Measurements from ENCODE around the gene ZNF800. TPM values are rescaled to one million over a fixed set of nuclear protein-coding genes. Genes with fewer than 3 reads are reported as not detected.

The ZNF800 gene
- total and polyA plus RNA-seq, 2 donors from 2014 or later = 4.5 to 36.8 TPM

DNA sequence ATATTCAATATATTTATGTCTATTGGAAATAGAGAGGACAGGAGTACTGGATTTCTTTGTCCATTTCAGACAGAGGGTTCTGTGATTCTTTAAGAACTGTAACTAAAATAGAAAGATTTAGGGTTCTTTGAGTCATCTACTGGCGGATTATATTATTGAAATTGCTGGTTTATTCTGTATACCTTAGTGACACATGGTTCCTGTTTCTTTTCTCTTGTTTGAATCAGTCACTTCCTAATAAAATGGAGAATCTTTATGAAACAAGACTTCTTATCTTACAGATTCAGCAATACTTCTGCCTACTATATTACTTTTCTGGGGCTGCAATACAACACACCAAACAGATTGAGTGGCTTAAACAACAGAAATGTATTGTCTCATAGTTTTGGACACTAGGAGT lies 20.8 kb upstream of the ZNF800 start:
- H3K4me3 ChIP-seq (ENCODE audit: low read length in 3 of 3) = no peak overlapping the region
- H3K9ac ChIP-seq (ENCODE audit: low read length in 3 of 3) = no peak overlapping the region
- DNase-seq = no peak
- H3K27ac ChIP-seq (ENCODE audit: low read depth in 2 of 2, low read length in 2 of 2) = no peak overlapping the region
- intact Hi-C loops (cut with DNase I) = no loop called here
- H3K27me3 ChIP-seq (ENCODE audit: control insufficient read depth, insufficient read depth, low read length) = no peaks in the 10 kb centered on the region
- TF ChIP-seq, protein P1, sequence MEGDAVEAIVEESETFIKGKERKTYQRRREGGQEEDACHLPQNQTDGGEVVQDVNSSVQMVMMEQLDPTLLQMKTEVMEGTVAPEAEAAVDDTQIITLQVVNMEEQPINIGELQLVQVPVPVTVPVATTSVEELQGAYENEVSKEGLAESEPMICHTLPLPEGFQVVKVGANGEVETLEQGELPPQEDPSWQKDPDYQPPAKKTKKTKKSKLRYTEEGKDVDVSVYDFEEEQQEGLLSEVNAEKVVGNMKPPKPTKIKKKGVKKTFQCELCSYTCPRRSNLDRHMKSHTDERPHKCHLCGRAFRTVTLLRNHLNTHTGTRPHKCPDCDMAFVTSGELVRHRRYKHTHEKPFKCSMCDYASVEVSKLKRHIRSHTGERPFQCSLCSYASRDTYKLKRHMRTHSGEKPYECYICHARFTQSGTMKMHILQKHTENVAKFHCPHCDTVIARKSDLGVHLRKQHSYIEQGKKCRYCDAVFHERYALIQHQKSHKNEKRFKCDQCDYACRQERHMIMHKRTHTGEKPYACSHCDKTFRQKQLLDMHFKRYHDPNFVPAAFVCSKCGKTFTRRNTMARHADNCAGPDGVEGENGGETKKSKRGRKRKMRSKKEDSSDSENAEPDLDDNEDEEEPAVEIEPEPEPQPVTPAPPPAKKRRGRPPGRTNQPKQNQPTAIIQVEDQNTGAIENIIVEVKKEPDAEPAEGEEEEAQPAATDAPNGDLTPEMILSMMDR (IDR thresholded peaks at IDR 0.05; ENCODE audit: borderline replicate concordance, extremely low read depth, insufficient read depth) = no peak
- H3K4me1 ChIP-seq (ENCODE audit: control insufficient read depth in 2 of 3, insufficient read depth in 2 of 3, low read depth in 1 of 3, low read length in 3 of 3) = no peaks in the 10 kb centered on the region
- H3K9me3 ChIP-seq (ENCODE audit: control insufficient read depth in 2 of 3, insufficient read depth in 1 of 3, low read length in 3 of 3) = peaks cover 0 to 2% (median 0%) of the 10 kb centered on the region in 3 donors
- no peak for FAIRE-seq
- no peaks in the 10 kb centered on the region for H3K36me3 ChIP-seq (ENCODE audit: control insufficient read depth in 2 of 3, insufficient read depth in 3 of 3, low read length in 3 of 3)

DNA sequence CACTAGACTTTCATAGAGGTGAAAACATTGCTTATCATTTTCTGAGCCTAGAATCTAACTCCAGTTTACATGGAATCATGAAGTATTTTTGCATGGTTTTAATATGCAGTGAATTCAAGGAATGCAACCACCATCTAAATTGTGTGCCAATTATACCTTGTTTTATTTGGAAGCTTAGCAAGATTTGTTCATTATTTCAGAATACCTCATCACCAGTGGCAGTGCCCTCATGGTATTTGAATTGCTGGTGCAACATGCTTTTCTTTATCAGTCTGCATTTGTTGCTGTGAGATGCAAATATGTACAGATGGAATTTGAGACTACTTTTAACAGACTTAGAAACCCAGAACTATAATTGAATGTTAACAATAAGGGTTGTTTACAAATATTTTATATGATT lies 18.7 kb upstream of the ZNF800 start:
- H3K27me3 ChIP-seq (ENCODE audit: control insufficient read depth, insufficient read depth, low read length) = no peaks in the 10 kb centered on the region
- no peak overlapping the region for H3K27ac ChIP-seq (ENCODE audit: low read depth in 2 of 2, low read length in 2 of 2)
- no peak for FAIRE-seq
- no peak overlapping the region for H3K9ac ChIP-seq (ENCODE audit: low read length in 3 of 3)
- H3K4me1 ChIP-seq (ENCODE audit: control insufficient read depth in 2 of 3, insufficient read depth in 2 of 3, low read depth in 1 of 3, low read length in 3 of 3) = no peaks in the 10 kb centered on the region
- H3K36me3 ChIP-seq (ENCODE audit: control insufficient read depth in 2 of 3, insufficient read depth in 3 of 3, low read length in 3 of 3) = no peaks in the 10 kb centered on the region
- no peak for DNase-seq
- peaks cover 0 to 2% (median 0%) of the 10 kb centered on the region in 3 donors for H3K9me3 ChIP-seq (ENCODE audit: control insufficient read depth in 2 of 3, insufficient read depth in 1 of 3, low read length in 3 of 3)
- TF ChIP-seq, protein P1 (IDR thresholded peaks at IDR 0.05; ENCODE audit: borderline replicate concordance, extremely low read depth, insufficient read depth) = no peak
- intact Hi-C loops (cut with DNase I) = no loop called here
- H3K4me3 ChIP-seq (ENCODE audit: low read length in 3 of 3) = no peak overlapping the region

DNA sequence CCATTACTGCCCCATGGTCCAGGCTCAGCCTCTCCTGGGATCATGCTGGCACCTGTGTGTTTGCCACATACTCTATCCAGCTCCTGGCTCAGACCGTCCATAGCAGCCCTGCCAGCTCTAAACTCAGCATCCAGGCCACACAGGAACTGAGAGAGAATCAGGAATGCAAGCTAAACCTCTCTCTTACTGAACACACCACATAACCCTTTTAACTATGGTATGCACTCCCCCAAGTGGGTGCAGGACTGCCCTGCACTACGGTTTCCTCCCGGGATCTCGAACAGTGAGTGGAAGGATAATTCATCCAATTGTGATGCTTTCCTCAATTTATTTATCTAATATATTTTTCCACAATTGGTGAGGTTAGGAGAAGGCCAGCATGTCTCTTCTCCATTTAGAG lies 17.1 kb upstream of the ZNF800 start:
- intact Hi-C loops (cut with DNase I) = no loop called here
- no peak overlapping the region for H3K4me3 ChIP-seq (ENCODE audit: low read length in 3 of 3)
- TF ChIP-seq, protein P1 (IDR thresholded peaks at IDR 0.05; ENCODE audit: borderline replicate concordance, extremely low read depth, insufficient read depth) = no peak
- H3K27ac ChIP-seq (ENCODE audit: low read depth in 2 of 2, low read length in 2 of 2) = no peak overlapping the region
- H3K36me3 ChIP-seq (ENCODE audit: control insufficient read depth in 2 of 3, insufficient read depth in 3 of 3, low read length in 3 of 3) = no peaks in the 10 kb centered on the region
- H3K27me3 ChIP-seq (ENCODE audit: control insufficient read depth, insufficient read depth, low read length) = no peaks in the 10 kb centered on the region
- no peak for FAIRE-seq
- no peak for DNase-seq
- no peaks in the 10 kb centered on the region for H3K4me1 ChIP-seq (ENCODE audit: control insufficient read depth in 2 of 3, insufficient read depth in 2 of 3, low read depth in 1 of 3, low read length in 3 of 3)
- no peak overlapping the region for H3K9ac ChIP-seq (ENCODE audit: low read length in 3 of 3)
- H3K9me3 ChIP-seq (ENCODE audit: control insufficient read depth in 2 of 3, insufficient read depth in 1 of 3, low read length in 3 of 3) = peaks cover 0 to 2% (median 0%) of the 10 kb centered on the region in 3 donors
